Lung (tissue), 12 donors: Measurements from ENCODE around the gene COL4A1. TPM values are rescaled to one million over a fixed set of nuclear protein-coding genes. Genes with fewer than 3 reads are reported as not detected.

Experiments used
- ATAC-seq: fragments of 200-7000 bp; cut with Tn5 transposase; one replicate; pipeline ENCODE4 v1.9.1; 2020; ENCODE audit warnings: moderate number of reproducible peaks; ENCODE audit not compliant: insufficient read depth, low FRiP score
- DNase-seq, 3 donors: peaks; one replicate each; pipeline ENCODE4 v3.0.0-alpha.2; 2013 to 2017
- H3K27ac ChIP-seq, 2 donors: one replicate each; pipeline ENCODE4 v1.5.1; 2013; ENCODE audit warnings: mild to moderate bottlenecking in 2 of 2, moderate library complexity in 2 of 2, control low read depth in 1 of 2, inconsistent platforms in 1 of 2, low read depth in 1 of 2, low read length in 1 of 2
- H3K27me3 ChIP-seq, 3 donors: one replicate each; pipeline ENCODE4 v1.5.1; 2013; ENCODE audit warnings: low read length in 2 of 3; ENCODE audit not compliant: control insufficient read depth in 3 of 3, insufficient read depth in 3 of 3
- H3K36me3 ChIP-seq, 4 donors: one replicate each; pipeline ENCODE4 v1.5.1; 2013; ENCODE audit warnings: low read length in 4 of 4, mild to moderate bottlenecking in 1 of 4, moderate library complexity in 1 of 4; ENCODE audit not compliant: control insufficient read depth in 4 of 4, insufficient read depth in 4 of 4
- H3K4me1 ChIP-seq, 5 donors: one replicate each; pipeline ENCODE4 v1.5.1; 2013; ENCODE audit warnings: low read length in 5 of 5, mild to moderate bottlenecking in 2 of 5, moderate library complexity in 1 of 5; ENCODE audit not compliant: control insufficient read depth in 5 of 5, insufficient read depth in 5 of 5
- H3K4me3 ChIP-seq: one replicate; pipeline ENCODE4 v1.5.1; 2013; ENCODE audit warnings: mild to moderate bottlenecking, control low read depth, moderate library complexity
- H3K9ac ChIP-seq, 2 donors: one replicate each; pipeline ENCODE4 v1.5.1; 2013; ENCODE audit warnings: low read length in 2 of 2, control low read depth in 1 of 2; ENCODE audit not compliant: insufficient read depth in 1 of 2
- H3K9me3 ChIP-seq, 4 donors: one replicate each; pipeline ENCODE4 v1.5.1; 2013; ENCODE audit warnings: low read length in 3 of 4, mild to moderate bottlenecking in 1 of 4, moderate library complexity in 1 of 4; ENCODE audit not compliant: control insufficient read depth in 4 of 4, insufficient read depth in 3 of 4
- CTCF ChIP-seq: IDR thresholded peaks from 2 replicates; pipeline ENCODE4 v1.5.1; 2012; ENCODE audit warnings: mild to moderate bottlenecking; ENCODE audit errors: control extremely low read depth, extremely low read depth
- WGBS, 2 donors: extraction: QIAGEN DNeasy Blood & Tissue Kit; methylation state at CpG; one replicate each; pipeline ENCODE4 v1.1.7; 2013; 5-methylcytosine and 5-hydroxymethylcytosine counted together
- polyA plus RNA-seq, 2 donors: library from polyadenylated mRNA; stranded (reverse); fragments of 200-250 nt; gene quantifications; one replicate each; pipeline ENCODE4 v1.2.1, GENCODE V29; 2013
- total RNA-seq, 2 donors: library from RNA; depleted of rRNA in 1 of 2; stranded (reverse); fragments of >200 nt in 1 of 2; gene quantifications; one replicate each; pipeline ENCODE4 v1.2.1, GENCODE V29; 2014 to 2021
- donor health status: control.
- donor health status: control.
- donor health status: Bipolar disorder and iron deficiency.
- donor health status: healthy.
- donor health status: DM: yes; HTN: yes; CAD: no.

COL4A1 gene
- total and polyA plus RNA-seq, 4 donors, result 114 to 1,051 (median 318) TPM

- 74 to 85% methylated on average over 6 of the region's 6 CpGs for WGBS, 2 donors
- no peak for ATAC-seq
Observed at GRCh38 chr13:110121422-110122083, 185.4 kb downstream of the COL4A1 start.

GRCh38 chr13:110119935-110120905 is 186.7 kb downstream of the COL4A1 start:
- Histone ChIP-seq H3K4me3 (no peak overlapping the region), H3K9me3 (no peaks in the 10 kb centered on the region), H3K27me3 (peaks cover 0 to 15% (median 8%) of the 10 kb centered on the region in 3 donors), H3K27ac (no peak overlapping the region), H3K4me1 (no peaks in the 10 kb centered on the region), H3K9ac (no peak overlapping the region), H3K36me3 (no peaks in the 10 kb centered on the region)
- DNase-seq, result no peak
- ATAC-seq, result no peak
- WGBS, 2 donors, result 86 to 94% methylated on average over 18 of the region's 18 CpGs
- no peak for TF ChIP-seq CTCF

More at GRCh38 chr13:110121422-110122083, 185.4 kb downstream of the COL4A1 start:
- Histone ChIP-seq H3K4me1 (peaks cover 0 to 7% (median 3%) of the 10 kb centered on the region in 5 donors), H3K9me3 (no peaks in the 10 kb centered on the region), H3K27me3 (peaks cover 0 to 8% (median 6%) of the 10 kb centered on the region in 3 donors), H3K27ac (no peak overlapping the region), H3K36me3 (no peaks in the 10 kb centered on the region), H3K4me3 (no peak overlapping the region), H3K9ac (no peak overlapping the region)
- TF ChIP-seq CTCF, result no peak
- DNase-seq, result no peak

- WGBS, 2 donors, result 81 to 93% methylated on average over 11 of the region's 11 CpGs
- ATAC-seq (no peak), DNase-seq (no peak)
- Histone ChIP-seq H3K9me3 (no peaks in the 10 kb centered on the region), H3K27ac (no peak overlapping the region), H3K9ac (no peak overlapping the region), H3K27me3 (peaks cover 0 to 19% (median 8%) of the 10 kb centered on the region in 3 donors), H3K4me3 (no peak overlapping the region), H3K36me3 (no peaks in the 10 kb centered on the region), H3K4me1 (peaks cover 0 to 3% (median 0%) of the 10 kb centered on the region in 5 donors)
- no peak for TF ChIP-seq CTCF
Observed at GRCh38 chr13:110118106-110118505, 188.9 kb downstream of the COL4A1 start.
